HepG2 (cell line): ENCODE measurements around the gene SLC17A9. TPM values are rescaled to one million over a fixed set of nuclear protein-coding genes. Genes with fewer than 3 reads are reported as not detected.
A peak's percentile ranks its signal among the peaks of the same experiment; 100 is the strongest.

ENCODE experiments used
- ATAC-seq: fragments of 200-7000 bp; cut with Tn5 transposase; 3 replicates; pipeline ENCODE4 v1.9.1; 2020; ENCODE audit warnings: mild to moderate bottlenecking, moderate library complexity
- Bru-seq: library from RNA; stranded (reverse); fragments of 400-500 nt; gene quantifications from one replicate; lab custom pipeline; 2021; lab: Mats Ljungman, UMichigan
- BruChase-seq, 2 experiments: library from RNA; stranded (reverse); fragments of 400-500 nt; gene quantifications; one replicate each; lab custom pipeline; 2021; lab: Mats Ljungman, UMichigan
- BruUV-seq: library from RNA; stranded (reverse); fragments of 400-500 nt; replicated peaks from 2 replicates; lab custom pipeline; 2021; lab: Mats Ljungman, UMichigan
- CTCF ChIA-PET: fragments of 300-600 bp; formaldehyde crosslinking; extraction: SDS; loops from one replicate; lab custom pipeline; 2021; ENCODE audit warnings: low total read pairs, inconsistent platforms, low intra/inter-chr PET ratio; lab: Yijun Ruan, JAX
- POLR2A ChIA-PET: fragments of 350-600 bp; sonication (Branson Sonifier 250); formaldehyde crosslinking; loops from one replicate; lab custom pipeline; 2020; ENCODE audit warnings: antibody characterized with exemption, inconsistent platforms; lab: Yijun Ruan, JAX
- DNase-seq: peaks from one replicate; pipeline ENCODE4 v3.0.0-alpha.2; 2015; ENCODE audit warnings: low spot score
- FAIRE-seq: peaks from 3 replicates; lab custom pipeline; 2011; peaks lifted over from hg19 to GRCh38; lab: Jason Lieb, UNC
- H2AFZ ChIP-seq: one replicate; pipeline ENCODE4 v1.6.1; 2011; ENCODE audit warnings: low read length, inconsistent platforms
- H3K27ac ChIP-seq: fragments of 300-600 bp; 3 replicates; pipeline ENCODE4 v1.8.0; 2011; ENCODE audit warnings: mixed run types, mild to moderate bottlenecking, mixed read lengths, low read length, inconsistent platforms; ENCODE audit not compliant: insufficient read depth; ENCODE audit errors: extremely low read length
- H3K27me3 ChIP-seq, 2 experiments: fragments of 200-600 bp in 1 of 2; 2 replicates in 1 of 2; 3 replicates in 1 of 2; pipeline versions ENCODE4 v1.6.0 to v1.8.0; 2011; ENCODE audit warnings: low read length in 2 of 2, mild to moderate bottlenecking in 2 of 2, moderate library complexity in 2 of 2, inconsistent platforms in 1 of 2; ENCODE audit not compliant: insufficient read depth in 2 of 2, control insufficient read depth in 1 of 2
- H3K36me3 ChIP-seq, 2 experiments: fragments of 200-600 bp in 1 of 2; replicated peaks in 1 of 2; 2 replicates in 1 of 2; 3 replicates in 1 of 2; pipeline versions ENCODE4 v1.5.1 to v1.8.0; 2011; ENCODE audit warnings: low read length in 2 of 2, inconsistent platforms in 1 of 2; ENCODE audit not compliant: insufficient read depth in 2 of 2, control insufficient read depth in 1 of 2
- H3K4me1 ChIP-seq: 2 replicates; pipeline ENCODE4 v1.5.1; 2012; ENCODE audit warnings: low read length, inconsistent platforms; ENCODE audit not compliant: insufficient read depth
- H3K4me2 ChIP-seq: 2 replicates; pipeline ENCODE4 v1.6.0; 2011; ENCODE audit warnings: low read depth, low read length, inconsistent platforms
- H3K4me3 ChIP-seq, 3 experiments: fragments of 200-600 bp in 1 of 3; sonication (generic), shearing (Covaris generic) in 1 of 3; replicated peaks in 1 of 3; 2 replicates each; pipeline ENCODE4 v1.5.1; 2011 to 2016; ENCODE audit warnings: low read length in 3 of 3, inconsistent platforms in 2 of 3, low read depth in 2 of 3, mild to moderate bottlenecking in 2 of 3, control low read depth in 1 of 3, mixed read lengths in 1 of 3; ENCODE audit not compliant: insufficient read depth in 1 of 3
- H3K79me2 ChIP-seq: one replicate; pipeline ENCODE4 v1.6.1; 2011; ENCODE audit warnings: low read length, inconsistent platforms; ENCODE audit not compliant: insufficient read depth
- H3K9ac ChIP-seq: 2 replicates; pipeline ENCODE4 v1.6.0; 2011; ENCODE audit warnings: mild to moderate bottlenecking, low read depth, low read length, inconsistent platforms; ENCODE audit not compliant: insufficient read depth
- H3K9me3 ChIP-seq: 2 replicates; pipeline ENCODE4 v1.5.1; 2012; ENCODE audit warnings: mild to moderate bottlenecking, low read length
- H4K20me1 ChIP-seq: 2 replicates; pipeline ENCODE4 v1.6.0; 2011; ENCODE audit warnings: inconsistent platforms, mild to moderate bottlenecking, low read length, moderate library complexity; ENCODE audit not compliant: insufficient read depth
- ATF5 ChIP-seq: sonication (generic); formaldehyde crosslinking; IDR thresholded peaks from 2 replicates; pipeline ENCODE4 v1.4.0; 2020; ENCODE audit warnings: mild to moderate bottlenecking, low read depth, missing genetic modification reagents
- CSRNP2 ChIP-seq: sonication (generic); formaldehyde crosslinking; conservative IDR thresholded peaks from 2 replicates; pipeline ENCODE4 v1.8.0; 2022; ENCODE audit warnings: low read depth, missing genetic modification reagents
- FOXJ3 ChIP-seq: sonication (generic); formaldehyde crosslinking; IDR thresholded peaks from 2 replicates; pipeline ENCODE4 v1.4.0; 2020; ENCODE audit warnings: missing genetic modification reagents, mild to moderate bottlenecking, borderline replicate concordance
- HNF1B ChIP-seq: sonication (generic); formaldehyde crosslinking; IDR thresholded peaks from 2 replicates; pipeline ENCODE4 v1.5.1; 2020; ENCODE audit warnings: mild to moderate bottlenecking, moderate library complexity, missing genetic modification reagents
- SP4 ChIP-seq: sonication (generic); formaldehyde crosslinking; IDR thresholded peaks from 2 replicates; pipeline ENCODE4 v1.8.1; 2023; ENCODE audit warnings: mild to moderate bottlenecking, missing genetic modification reagents
- ZNF101 ChIP-seq: sonication (generic); formaldehyde crosslinking; IDR thresholded peaks from 2 replicates; pipeline ENCODE4 v1.4.0; 2020; ENCODE audit warnings: mild to moderate bottlenecking, low read depth, missing genetic modification reagents, borderline replicate concordance
- ZNF292 ChIP-seq: sonication (generic); formaldehyde crosslinking; IDR thresholded peaks from 2 replicates; pipeline ENCODE4 v1.8.1; 2022; ENCODE audit warnings: mild to moderate bottlenecking, low read depth, missing genetic modification reagents, borderline replicate concordance
- WGBS: methylation state at CpG from one replicate; pipeline ENCODE4 v1.1.6; 2017; ENCODE audit warnings: low lambda C conversion rate; 5-methylcytosine and 5-hydroxymethylcytosine counted together
- in situ Hi-C: cut with HindIII; loops from 2 replicates; pipeline ENCODE4 v1.10.0; 2017; ENCODE audit warnings: low pct_unique_long_range_greater_than_20kb; ENCODE audit not compliant: extremely low pct_ligation_motif_present
- intact Hi-C: fragments of 100-400 bp; cut with micrococcal nuclease; formaldehyde crosslinking; loops from one replicate; pipeline ENCODE4 v1.10.0; 2022; ENCODE audit not compliant: unreplicated experiment
- long read RNA-seq, 2 experiments: library from RNA in 1 of 2; library from polyadenylated mRNA in 1 of 2; stranded (forward) in 1 of 2; unstranded in 1 of 2; transcript quantifications; one replicate each; pipeline ENCODE4 v2.0.0, GENCODE V29; 2019 to 2022
- polyA minus RNA-seq, 3 experiments: library from RNA; depleted of rRNA, polyadenylated mRNA; stranded (reverse); fragments of >200 nt; gene quantifications; 2 replicates each; pipeline ENCODE4 v1.2.3, GENCODE V29; 2011; ENCODE audit warnings: low replicate concordance in 1 of 3
- polyA plus RNA-seq, 8 experiments: library from polyadenylated mRNA; depleted of rRNA in 3 of 8; stranded (reverse) in 7 of 8; unstranded in 1 of 8; fragments of >200 nt; fragmentation: Illumina TruSeq in 4 of 8; extraction: Trizol in 4 of 8; gene quantifications; 2 replicates each; pipeline versions ENCODE4 v1.2.1 to v1.2.3, GENCODE V29; 2011 to 2016; ENCODE audit warnings: low read depth in 4 of 8, missing spikeins in 1 of 8, mixed read lengths in 1 of 8; ENCODE audit not compliant: insufficient read depth in 1 of 8
- total RNA-seq, 5 experiments: library from RNA; depleted of rRNA; stranded (reverse); fragments of >200 nt; fragmentation: Illumina TruSeq; extraction: Trizol; gene quantifications; 2 replicates each; pipeline ENCODE4 v1.2.3, GENCODE V29; 2016; ENCODE audit warnings: low read depth in 1 of 5
- TF ChIP-seq, protein P1 (sequence below): sonication (generic); formaldehyde crosslinking; IDR thresholded peaks from 2 replicates; pipeline ENCODE4 v1.8.0; 2022; ENCODE audit warnings: mild to moderate bottlenecking, missing genetic modification reagents

The SLC17A9 gene, protein sequence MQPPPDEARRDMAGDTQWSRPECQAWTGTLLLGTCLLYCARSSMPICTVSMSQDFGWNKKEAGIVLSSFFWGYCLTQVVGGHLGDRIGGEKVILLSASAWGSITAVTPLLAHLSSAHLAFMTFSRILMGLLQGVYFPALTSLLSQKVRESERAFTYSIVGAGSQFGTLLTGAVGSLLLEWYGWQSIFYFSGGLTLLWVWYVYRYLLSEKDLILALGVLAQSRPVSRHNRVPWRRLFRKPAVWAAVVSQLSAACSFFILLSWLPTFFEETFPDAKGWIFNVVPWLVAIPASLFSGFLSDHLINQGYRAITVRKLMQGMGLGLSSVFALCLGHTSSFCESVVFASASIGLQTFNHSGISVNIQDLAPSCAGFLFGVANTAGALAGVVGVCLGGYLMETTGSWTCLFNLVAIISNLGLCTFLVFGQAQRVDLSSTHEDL
- total RNA-seq (2016; rRNA removed; fragmentation: Illumina TruSeq; extraction: Trizol) (33.6 and 110 TPM in 2 replicates), polyA plus RNA-seq (2011; rRNA removed) (191 and 280 TPM in 2 replicates), polyA minus RNA-seq (2011; rRNA and poly(A)+ RNA removed; ENCODE audit: low replicate concordance) (0.07 and 195 TPM in 2 replicates), Bru-seq, nascent RNA (percentile 92 among the genes with signal in this experiment), BruChase-seq, experiment 1, labeled RNA remaining after a 6-hour chase (percentile 97 among the genes with signal in this experiment), BruChase-seq, experiment 2, labeled RNA remaining after a 2-hour chase (percentile 97 among the genes with signal in this experiment)
- 27.1 and 27.6 TPM in 2 replicates for total RNA-seq (2016; cell fraction: cytosol; rRNA removed; fragmentation: Illumina TruSeq; extraction: Trizol; ENCODE audit: low read depth)
- 25.3 and 116 TPM in 2 replicates for total RNA-seq (2016; cell fraction: insoluble cytoplasmic fraction; rRNA removed; fragmentation: Illumina TruSeq; extraction: Trizol)
- 36.6 and 38.0 TPM in 2 replicates for total RNA-seq (2016; cell fraction: membrane; rRNA removed; fragmentation: Illumina TruSeq; extraction: Trizol)
- 145 and 168 TPM in 2 replicates for total RNA-seq (2016; cell fraction: nucleus; rRNA removed; fragmentation: Illumina TruSeq; extraction: Trizol)
- 57.2 and 94.5 TPM in 2 replicates for polyA plus RNA-seq (2011; cell fraction: cytosol; rRNA removed)
- polyA plus RNA-seq (2011; cell fraction: nucleus; rRNA removed) = 3,698 and 4,960 TPM in 2 replicates
- polyA plus RNA-seq (2012) = 173 and 220 TPM in 2 replicates
- 16.5 and 18.1 TPM in 2 replicates for polyA plus RNA-seq (2016; cell fraction: cytosol; fragmentation: Illumina TruSeq; extraction: Trizol; ENCODE audit: low read depth)
- polyA plus RNA-seq (2016; cell fraction: insoluble cytoplasmic fraction; fragmentation: Illumina TruSeq; extraction: Trizol; ENCODE audit: low read depth) = 36.5 and 42.6 TPM in 2 replicates
- polyA plus RNA-seq (2016; cell fraction: membrane; fragmentation: Illumina TruSeq; extraction: Trizol; ENCODE audit: low read depth) = 30.7 and 32.6 TPM in 2 replicates
- 553 and 603 TPM in 2 replicates for polyA plus RNA-seq (2016; cell fraction: nucleus; fragmentation: Illumina TruSeq; extraction: Trizol; ENCODE audit: insufficient read depth, low read depth)
- polyA minus RNA-seq (2011; cell fraction: cytosol; rRNA and poly(A)+ RNA removed) = 33.4 and 43.3 TPM in 2 replicates
- 176 and 196 TPM in 2 replicates for polyA minus RNA-seq (2011; cell fraction: nucleus; rRNA and poly(A)+ RNA removed)
- long read RNA-seq, experiment 1, transcript SLC17A9-201 (14 exons, 2,594 nt) = minor isoform, 5 of 108 reads
- long read RNA-seq, experiment 1, transcript SLC17A9-202 (13 exons, 3,580 nt) = major isoform, 41 of 108 reads
- long read RNA-seq, experiment 1, partial matches to known transcripts = 25 of 108 reads
- long read RNA-seq, experiment 1, other reads (novel, unspliced or antisense) = 36 of 108 reads
- long read RNA-seq, experiment 2, transcript SLC17A9-202 (13 exons, 3,580 nt) = major isoform, 59 of 281 reads
- long read RNA-seq, experiment 2, partial matches to known transcripts = 126 of 281 reads
- long read RNA-seq, experiment 2, other reads (novel, unspliced or antisense) = 96 of 281 reads

DNA sequence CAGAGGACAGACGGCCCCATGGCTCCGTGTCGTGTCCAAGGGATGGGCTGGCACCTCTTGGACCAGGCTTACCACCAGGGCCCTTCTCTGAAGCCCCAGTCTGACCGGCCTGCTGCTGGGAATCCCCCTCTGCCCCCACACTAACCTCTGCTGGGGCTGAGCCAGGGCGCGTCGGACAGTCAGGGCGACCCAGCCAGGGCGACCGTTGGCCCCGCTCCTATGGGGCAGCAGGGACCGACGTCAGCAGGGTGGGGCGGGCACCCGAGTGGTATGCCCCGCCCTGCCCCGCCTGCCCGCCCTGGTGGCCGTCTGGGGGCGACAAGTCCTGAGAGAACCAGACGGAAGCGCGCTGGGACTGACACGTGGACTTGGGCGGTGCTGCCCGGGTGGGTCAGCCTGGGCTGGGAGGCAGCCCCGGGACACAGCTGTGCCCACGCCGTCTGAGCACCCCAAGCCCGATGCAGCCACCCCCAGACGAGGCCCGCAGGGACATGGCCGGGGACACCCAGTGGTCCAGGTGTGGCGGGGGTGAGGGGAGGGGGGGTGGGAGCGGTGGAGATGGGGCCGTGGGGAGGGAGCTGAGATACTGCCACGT, at the start of gene SLC17A9:
TSS of gene SLC17A9 (plus strand) at position 337 of the 595 bp plus-strand sequence. CDS start at position 459, 122 bp downstream.
- Histone ChIP-seq H3K4me2 (peak within 1 kb of the TSS; percentile 100), H3K27me3 (no peaks in the 10 kb centered on the region; a peak in 1 of 5 replicates), H2AFZ (no peak within 1 kb of the TSS), H4K20me1 (peaks cover 19% of the 10 kb centered on the region), H3K9me3 (no peaks in the 10 kb centered on the region), H3K4me3 (peak within 1 kb of the TSS; percentile 74 to 95 (median 78)), H3K79me2 (peaks cover 57% of the 10 kb centered on the region), H3K4me1 (peaks cover 70% of the 10 kb centered on the region), H3K9ac (peak within 1 kb of the TSS; percentile 95), H3K36me3 (peaks cover 20 to 45% of the 10 kb centered on the region in 2 experiments), H3K27ac (peak within 1 kb of the TSS; percentile 93)
- ChIA-PET POLR2A (interaction anchor here (1.2 to 8.8 kb wide), 11 partner anchors 8 to 130 kb away, joined by 4 to 205 read pairs (median 18); partner anchors contain the start of genes DIDO1, GID8 and TCFL5), CTCF (no interaction called here)
- in situ Hi-C loops (no loop called here), intact Hi-C loops (loop anchor here (5.0 kb wide), 1 partner anchor 50 kb away; no protein-coding TSS in a partner anchor)
- FAIRE-seq = no peak
- WGBS = under 1% methylated on average over 26 of the region's 37 CpGs
- peak; percentile 73 for ATAC-seq
- no TSS peak for BruUV-seq
- peak; percentile 94 for DNase-seq
- TF ChIP-seq HNF1B (CRISPR knock-in tag) (peak; percentile 98), ATF5 (CRISPR knock-in tag) (no peak; the same call in none of the 2 replicates), ZNF101 (CRISPR knock-in tag) (peak; percentile 54; the same call in 1 of the 2 replicates), ZNF292 (CRISPR knock-in tag) (no peak), FOXJ3 (CRISPR knock-in tag) (no peak), CSRNP2 (CRISPR knock-in tag) (no peak), SP4 (CRISPR knock-in tag) (peak; percentile 96)
- TF ChIP-seq, protein P1, sequence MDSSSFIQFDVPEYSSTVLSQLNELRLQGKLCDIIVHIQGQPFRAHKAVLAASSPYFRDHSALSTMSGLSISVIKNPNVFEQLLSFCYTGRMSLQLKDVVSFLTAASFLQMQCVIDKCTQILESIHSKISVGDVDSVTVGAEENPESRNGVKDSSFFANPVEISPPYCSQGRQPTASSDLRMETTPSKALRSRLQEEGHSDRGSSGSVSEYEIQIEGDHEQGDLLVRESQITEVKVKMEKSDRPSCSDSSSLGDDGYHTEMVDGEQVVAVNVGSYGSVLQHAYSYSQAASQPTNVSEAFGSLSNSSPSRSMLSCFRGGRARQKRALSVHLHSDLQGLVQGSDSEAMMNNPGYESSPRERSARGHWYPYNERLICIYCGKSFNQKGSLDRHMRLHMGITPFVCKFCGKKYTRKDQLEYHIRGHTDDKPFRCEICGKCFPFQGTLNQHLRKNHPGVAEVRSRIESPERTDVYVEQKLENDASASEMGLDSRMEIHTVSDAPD = peak; percentile 74; the same call in 1 of the 2 replicates
